Measurements from ENCODE around the gene RPL7A. TPM values are rescaled to one million over a fixed set of nuclear protein-coding genes. Genes with fewer than 3 reads are reported as not detected.

RPL7A gene
- total and polyA plus RNA-seq, 2 donors (not counting 3 experiments of a cell fraction or from before 2014, with no cell fraction given): 2,112 to 2,329 TPM

DNA sequence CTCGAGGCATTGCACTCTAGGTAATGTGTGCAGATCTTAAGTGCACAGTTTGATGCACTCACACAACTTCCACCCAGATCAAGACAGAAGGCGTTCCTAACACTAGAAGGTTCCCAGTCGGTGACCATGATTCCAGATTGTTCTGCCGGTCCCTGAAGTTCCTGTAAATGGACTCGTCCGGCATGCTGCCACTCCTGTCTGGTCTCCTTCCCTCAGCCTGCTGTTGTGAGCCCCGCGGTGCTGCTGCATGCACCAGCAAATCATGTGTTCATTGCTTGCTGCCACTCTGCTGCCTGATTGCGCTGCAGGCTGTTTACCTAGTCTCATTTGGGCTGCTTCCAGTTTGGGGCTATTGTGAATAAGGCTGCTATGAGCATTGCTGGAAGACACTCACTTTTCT lies 39.7 kb downstream of the RPL7A start:
- H3K79me2 ChIP-seq (ENCODE audit: control insufficient read depth, insufficient read depth, low read length): no peaks in the 10 kb centered on the region
- dilution Hi-C loops (cut with MboI; ENCODE audit: extremely low pct_ligation_motif_present, low sequenced_read_pairs) (no loop called here), intact Hi-C loops (cut with micrococcal nuclease) (no loop called here)

GRCh38 chr9:133389025-133389557 lies 41.1 kb downstream of the RPL7A start:
- DNase-seq (ENCODE audit: low read depth, low spot score) (no peak), FAIRE-seq (no peak)
- H3K79me2 ChIP-seq (ENCODE audit: control insufficient read depth, insufficient read depth, low read length): no peaks in the 10 kb centered on the region
- H3K9me1 ChIP-seq (replicated peaks; ENCODE audit: control insufficient read depth, extremely low read depth, insufficient read depth, low read length): no peaks in the 10 kb centered on the region
- no peak overlapping the region for H3K27ac ChIP-seq (ENCODE audit: insufficient read depth, low read depth, low read length)
- no peaks in the 10 kb centered on the region for H4K20me1 ChIP-seq (replicated peaks; ENCODE audit: control insufficient read depth, extremely low read depth, insufficient read depth, low read length)
- no peak overlapping the region for H2AFZ ChIP-seq (ENCODE audit: low read depth, low read length)
- no peak for TF ChIP-seq MYC (IDR thresholded peaks at IDR 0.05; ENCODE audit: low read depth, low read length)
- TF ChIP-seq POLR2A (IDR thresholded peaks at IDR 0.05; ENCODE audit: low read depth, low read length): no peak
- no peak for TF ChIP-seq MAX (IDR thresholded peaks at IDR 0.05; ENCODE audit: insufficient read depth, insufficient read length)
- no peak for TF ChIP-seq POLR2AphosphoS5 (IDR thresholded peaks at IDR 0.05; ENCODE audit: insufficient read depth, low read depth, low read length)
- no peak for TF ChIP-seq JUN (IDR thresholded peaks at IDR 0.05; ENCODE audit: borderline replicate concordance, insufficient read depth, insufficient read length, low read depth)
- no peak for TF ChIP-seq EZH2 (IDR thresholded peaks at IDR 0.05; ENCODE audit: borderline replicate concordance, low read depth, low read length, severe bottlenecking)
- TF ChIP-seq GATA2 (IDR thresholded peaks at IDR 0.05; ENCODE audit: insufficient read depth, insufficient read length, low read depth, low read length): no peak
- TF ChIP-seq, protein P1, sequence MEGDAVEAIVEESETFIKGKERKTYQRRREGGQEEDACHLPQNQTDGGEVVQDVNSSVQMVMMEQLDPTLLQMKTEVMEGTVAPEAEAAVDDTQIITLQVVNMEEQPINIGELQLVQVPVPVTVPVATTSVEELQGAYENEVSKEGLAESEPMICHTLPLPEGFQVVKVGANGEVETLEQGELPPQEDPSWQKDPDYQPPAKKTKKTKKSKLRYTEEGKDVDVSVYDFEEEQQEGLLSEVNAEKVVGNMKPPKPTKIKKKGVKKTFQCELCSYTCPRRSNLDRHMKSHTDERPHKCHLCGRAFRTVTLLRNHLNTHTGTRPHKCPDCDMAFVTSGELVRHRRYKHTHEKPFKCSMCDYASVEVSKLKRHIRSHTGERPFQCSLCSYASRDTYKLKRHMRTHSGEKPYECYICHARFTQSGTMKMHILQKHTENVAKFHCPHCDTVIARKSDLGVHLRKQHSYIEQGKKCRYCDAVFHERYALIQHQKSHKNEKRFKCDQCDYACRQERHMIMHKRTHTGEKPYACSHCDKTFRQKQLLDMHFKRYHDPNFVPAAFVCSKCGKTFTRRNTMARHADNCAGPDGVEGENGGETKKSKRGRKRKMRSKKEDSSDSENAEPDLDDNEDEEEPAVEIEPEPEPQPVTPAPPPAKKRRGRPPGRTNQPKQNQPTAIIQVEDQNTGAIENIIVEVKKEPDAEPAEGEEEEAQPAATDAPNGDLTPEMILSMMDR (IDR thresholded peaks at IDR 0.05; ENCODE audit: extremely low read depth in 1 of 2, insufficient read depth in 1 of 2, low read depth in 1 of 2, low read length in 2 of 2): no peak
- no peak for TF ChIP-seq FOS (IDR thresholded peaks at IDR 0.05; ENCODE audit: borderline replicate concordance, insufficient read depth, low read length)
- H3K27me3 ChIP-seq (ENCODE audit: control insufficient read depth in 2 of 2, insufficient read depth in 2 of 2, low read length in 2 of 2): no peaks in the 10 kb centered on the region
- ChIA-PET CTCF (interaction anchor here (1.1 kb wide), 1 partner anchor 97 kb away, joined by 3 read pairs; no protein-coding TSS in a partner anchor), POLR2A (no interaction called here)
- no peak overlapping the region for H3K9ac ChIP-seq (replicated peaks; ENCODE audit: extremely low read depth, insufficient read depth, low read length)
- no peak overlapping the region for H3K4me2 ChIP-seq (ENCODE audit: insufficient read depth, low read length)
- no TSS peak for BruUV-seq (replicated peaks)
- H3K9me3 ChIP-seq (replicated peaks; ENCODE audit: control insufficient read depth, insufficient read depth, low read length): no peaks in the 10 kb centered on the region
- no peaks in the 10 kb centered on the region for H3K36me3 ChIP-seq (ENCODE audit: control insufficient read depth in 2 of 2, extremely low read depth in 1 of 2, insufficient read depth in 2 of 2, low read length in 2 of 2)
- intact Hi-C loops (cut with micrococcal nuclease): no loop called here
- dilution Hi-C loops (cut with MboI; ENCODE audit: extremely low pct_ligation_motif_present, low sequenced_read_pairs): no loop called here
- no peaks in the 10 kb centered on the region for H3K4me1 ChIP-seq (ENCODE audit: control insufficient read depth, extremely low read depth, insufficient read depth, low read length)
- no peak overlapping the region for H3K4me3 ChIP-seq (replicated peaks in 1 of 3; ENCODE audit: insufficient read depth in 1 of 3, low read depth in 1 of 3, low read length in 3 of 3)

More for the DNA sequence above, 39.7 kb downstream of the RPL7A start:
- no peaks in the 10 kb centered on the region for H3K36me3 ChIP-seq (ENCODE audit: control insufficient read depth in 2 of 2, extremely low read depth in 1 of 2, insufficient read depth in 2 of 2, low read length in 2 of 2)
- no TSS peak for BruUV-seq (replicated peaks)
- no peak overlapping the region for H2AFZ ChIP-seq (ENCODE audit: low read depth, low read length)
- FAIRE-seq: no peak
- no peak overlapping the region for H3K4me3 ChIP-seq (replicated peaks in 1 of 3; ENCODE audit: insufficient read depth in 1 of 3, low read depth in 1 of 3, low read length in 3 of 3)
- no peaks in the 10 kb centered on the region for H3K27me3 ChIP-seq (ENCODE audit: control insufficient read depth in 2 of 2, insufficient read depth in 2 of 2, low read length in 2 of 2)
- ChIA-PET POLR2A (no interaction called here), CTCF (interaction anchor here (1.1 kb wide), 1 partner anchor 8 kb away, joined by 3 read pairs; no protein-coding TSS in a partner anchor)
- DNase-seq (ENCODE audit: low read depth, low spot score): no peak
- H3K27ac ChIP-seq (ENCODE audit: insufficient read depth, low read depth, low read length): no peak overlapping the region
- H3K9ac ChIP-seq (replicated peaks; ENCODE audit: extremely low read depth, insufficient read depth, low read length): no peak overlapping the region
- no peaks in the 10 kb centered on the region for H3K9me1 ChIP-seq (replicated peaks; ENCODE audit: control insufficient read depth, extremely low read depth, insufficient read depth, low read length)
- H3K9me3 ChIP-seq (replicated peaks; ENCODE audit: control insufficient read depth, insufficient read depth, low read length): no peaks in the 10 kb centered on the region
- TF ChIP-seq, protein P1 (IDR thresholded peaks at IDR 0.05; ENCODE audit: extremely low read depth in 1 of 2, insufficient read depth in 1 of 2, low read depth in 1 of 2, low read length in 2 of 2): no peak
- TF ChIP-seq GATA2 (IDR thresholded peaks at IDR 0.05; ENCODE audit: insufficient read depth, insufficient read length, low read depth, low read length): no peak
- no peak for TF ChIP-seq MYC (IDR thresholded peaks at IDR 0.05; ENCODE audit: low read depth, low read length)
- no peak overlapping the region for H3K4me2 ChIP-seq (ENCODE audit: insufficient read depth, low read length)
- no peaks in the 10 kb centered on the region for H3K4me1 ChIP-seq (ENCODE audit: control insufficient read depth, extremely low read depth, insufficient read depth, low read length)
- no peaks in the 10 kb centered on the region for H4K20me1 ChIP-seq (replicated peaks; ENCODE audit: control insufficient read depth, extremely low read depth, insufficient read depth, low read length)
